Fibroblast of the aortic adventitia (primary cell): ENCODE data around the gene RIMS4. TPM values are rescaled to one million over a fixed set of nuclear protein-coding genes. Genes with fewer than 3 reads are reported as not detected.

Experiments used
- DNase-seq: peaks from one replicate; pipeline ENCODE4 v3.0.0-alpha.2; 2010; ENCODE audit warnings: low read depth
- H3K4me3 ChIP-seq: 2 replicates; pipeline ENCODE4 v1.5.1; 2011; ENCODE audit warnings: low read depth, mild to moderate bottlenecking, control low read depth, low read length, moderate library complexity
- total RNA-seq: library from RNA; depleted of rRNA; stranded (reverse); fragments of >200 nt; gene quantifications from 2 replicates; pipeline ENCODE4 v1.2.3, GENCODE V29; 2012; ENCODE audit warnings: low replicate concordance
- TF ChIP-seq, protein P1 (sequence below): IDR thresholded peaks from 2 replicates; pipeline ENCODE4 v1.5.1; 2011; ENCODE audit warnings: mild to moderate bottlenecking, low read length, control low read depth, inconsistent platforms; ENCODE audit not compliant: insufficient read depth

Gene RIMS4
- total RNA-seq, 1 donor = 0.27 TPM

DNA sequence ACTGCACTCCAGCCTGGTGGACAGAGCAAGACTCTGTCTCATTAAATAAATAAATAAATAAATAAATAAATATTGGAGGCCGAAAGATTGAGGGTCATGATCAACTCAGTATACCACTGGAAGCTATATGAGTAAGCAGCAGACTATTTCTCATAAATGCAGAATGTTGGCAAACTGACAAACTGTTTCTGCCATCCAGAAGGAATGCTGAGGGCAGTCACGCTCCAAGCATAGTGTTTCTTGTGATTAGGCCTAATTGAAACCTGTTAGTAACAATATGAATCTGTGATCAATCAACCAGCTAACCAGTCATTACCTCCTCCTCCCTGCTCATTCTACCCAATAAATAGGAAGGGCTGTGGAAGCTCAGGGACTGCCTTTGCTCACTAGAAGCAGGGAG lies 79.9 kb downstream of the RIMS4 start:
- DNase-seq = peak; percentile 85
- TF ChIP-seq, protein P1, sequence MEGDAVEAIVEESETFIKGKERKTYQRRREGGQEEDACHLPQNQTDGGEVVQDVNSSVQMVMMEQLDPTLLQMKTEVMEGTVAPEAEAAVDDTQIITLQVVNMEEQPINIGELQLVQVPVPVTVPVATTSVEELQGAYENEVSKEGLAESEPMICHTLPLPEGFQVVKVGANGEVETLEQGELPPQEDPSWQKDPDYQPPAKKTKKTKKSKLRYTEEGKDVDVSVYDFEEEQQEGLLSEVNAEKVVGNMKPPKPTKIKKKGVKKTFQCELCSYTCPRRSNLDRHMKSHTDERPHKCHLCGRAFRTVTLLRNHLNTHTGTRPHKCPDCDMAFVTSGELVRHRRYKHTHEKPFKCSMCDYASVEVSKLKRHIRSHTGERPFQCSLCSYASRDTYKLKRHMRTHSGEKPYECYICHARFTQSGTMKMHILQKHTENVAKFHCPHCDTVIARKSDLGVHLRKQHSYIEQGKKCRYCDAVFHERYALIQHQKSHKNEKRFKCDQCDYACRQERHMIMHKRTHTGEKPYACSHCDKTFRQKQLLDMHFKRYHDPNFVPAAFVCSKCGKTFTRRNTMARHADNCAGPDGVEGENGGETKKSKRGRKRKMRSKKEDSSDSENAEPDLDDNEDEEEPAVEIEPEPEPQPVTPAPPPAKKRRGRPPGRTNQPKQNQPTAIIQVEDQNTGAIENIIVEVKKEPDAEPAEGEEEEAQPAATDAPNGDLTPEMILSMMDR = no peak
- H3K4me3 ChIP-seq = no peak overlapping the region

- TF ChIP-seq, protein P1 = no peak
- DNase-seq = peak; percentile 82
These were observed 81.4 kb downstream of the RIMS4 start for GRCh38 chr20:44728801-44729443.

GRCh38 chr20:44727651-44728050 lies 82.7 kb downstream of the RIMS4 start:
- TF ChIP-seq, protein P1 = no peak
- no peak for DNase-seq
- H3K4me3 ChIP-seq = no peak overlapping the region

More at GRCh38 chr20:44728801-44729443, 81.4 kb downstream of the RIMS4 start:
- no peak overlapping the region for H3K4me3 ChIP-seq

DNA sequence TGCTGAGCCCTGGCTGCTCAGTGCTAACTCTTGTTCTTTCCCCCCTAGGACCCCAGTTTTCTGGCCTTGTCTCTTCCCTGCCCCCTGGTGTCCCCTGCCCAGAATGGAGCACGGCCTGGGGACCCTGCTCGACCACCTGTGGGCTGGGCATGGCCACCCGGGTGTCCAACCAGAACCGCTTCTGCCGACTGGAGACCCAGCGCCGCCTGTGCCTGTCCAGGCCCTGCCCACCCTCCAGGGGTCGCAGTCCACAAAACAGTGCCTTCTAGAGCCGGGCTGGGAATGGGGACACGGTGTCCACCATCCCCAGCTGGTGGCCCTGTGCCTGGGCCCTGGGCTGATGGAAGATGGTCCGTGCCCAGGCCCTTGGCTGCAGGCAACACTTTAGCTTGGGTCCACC lies 83.3 kb downstream of the RIMS4 start:
- TF ChIP-seq, protein P1 = no peak
- no peak for DNase-seq
- H3K4me3 ChIP-seq = no peak overlapping the region

DNA sequence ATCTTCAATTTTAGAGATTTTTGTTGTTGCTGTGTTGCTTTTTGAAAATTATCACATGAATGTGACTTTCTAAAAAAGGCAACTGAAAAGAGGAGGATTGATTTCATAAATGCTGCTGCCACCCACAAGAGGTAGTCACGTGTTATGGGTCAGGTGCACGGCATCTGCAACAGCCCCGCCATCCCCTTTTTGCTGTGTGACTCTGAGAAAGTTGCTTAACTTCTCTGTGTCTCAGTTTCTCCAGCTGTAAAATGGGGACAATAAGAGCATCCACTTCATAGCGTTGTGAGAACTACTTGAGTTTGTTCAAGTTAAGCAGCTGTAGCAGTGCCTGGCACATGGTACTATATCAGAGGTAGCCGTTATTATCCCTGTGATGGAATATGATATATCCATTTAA lies 84.5 kb downstream of the RIMS4 start:
- DNase-seq = no peak

GRCh38 chr20:44724423-44725091 lies 85.8 kb downstream of the RIMS4 start:
- no peak for DNase-seq
- TF ChIP-seq, protein P1 = no peak
- H3K4me3 ChIP-seq = no peak overlapping the region

More for the DNA sequence above, 84.5 kb downstream of the RIMS4 start:
- no peak overlapping the region for H3K4me3 ChIP-seq
- TF ChIP-seq, protein P1 = no peak
